BE2C (cell line): ENCODE results near the gene GINS2.

ENCODE experiments used
- DNase-seq: peaks from one replicate; pipeline ENCODE4 v3.0.0-alpha.2; 2020
- H3K27me3 ChIP-seq: fragments of 250-450 bp; sonication (Bioruptor Pico); 2 replicates; pipeline ENCODE4 v1.5.1; 2020; ENCODE audit warnings: mild to moderate bottlenecking
- H3K36me3 ChIP-seq: fragments of 250-450 bp; sonication (Bioruptor Pico); 2 replicates; pipeline ENCODE4 v1.5.1; 2020; ENCODE audit warnings: mild to moderate bottlenecking
- H3K4me1 ChIP-seq: fragments of 250-450 bp; sonication (Bioruptor Pico); 2 replicates; pipeline ENCODE4 v1.5.1; 2020
- H3K4me3 ChIP-seq: 2 replicates; pipeline ENCODE4 v1.5.1; 2011; ENCODE audit warnings: low read depth, low read length
- H3K9me3 ChIP-seq: fragments of 250-450 bp; sonication (Bioruptor Pico); 2 replicates; pipeline ENCODE4 v1.5.1; 2020
- TF ChIP-seq, protein P1 (sequence below): IDR thresholded peaks from 2 replicates; pipeline ENCODE4 v1.5.1; 2012; ENCODE audit warnings: mild to moderate bottlenecking, low read depth, low read length

GINS2 gene

DNA sequence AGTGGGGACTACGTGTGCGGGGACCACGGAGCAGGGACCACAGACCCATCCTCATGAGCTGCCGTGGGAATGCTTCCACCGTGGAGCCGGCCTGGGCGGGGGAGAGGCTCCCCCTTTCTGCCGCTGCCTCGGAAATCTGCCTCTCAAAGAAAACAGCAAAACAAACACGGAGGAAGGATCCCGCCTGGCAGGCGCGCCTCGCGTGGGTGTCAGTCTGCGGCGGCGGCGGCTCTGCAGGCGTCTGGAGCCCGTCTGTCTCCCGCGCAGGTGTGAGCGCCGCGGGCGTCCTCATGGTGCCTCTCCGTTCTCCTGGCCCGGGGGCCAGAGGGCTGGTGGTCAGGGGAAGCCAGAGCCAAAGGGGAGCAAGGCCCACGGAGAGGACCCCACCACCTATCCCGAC lies 48.2 kb downstream of the GINS2 start:
- peaks cover 71% of the 10 kb centered on the region for H3K36me3 ChIP-seq
- no peak overlapping the region for H3K4me3 ChIP-seq
- H3K9me3 ChIP-seq = no peaks in the 10 kb centered on the region
- no peak for DNase-seq
- no peaks in the 10 kb centered on the region for H3K27me3 ChIP-seq
- TF ChIP-seq, protein P1, sequence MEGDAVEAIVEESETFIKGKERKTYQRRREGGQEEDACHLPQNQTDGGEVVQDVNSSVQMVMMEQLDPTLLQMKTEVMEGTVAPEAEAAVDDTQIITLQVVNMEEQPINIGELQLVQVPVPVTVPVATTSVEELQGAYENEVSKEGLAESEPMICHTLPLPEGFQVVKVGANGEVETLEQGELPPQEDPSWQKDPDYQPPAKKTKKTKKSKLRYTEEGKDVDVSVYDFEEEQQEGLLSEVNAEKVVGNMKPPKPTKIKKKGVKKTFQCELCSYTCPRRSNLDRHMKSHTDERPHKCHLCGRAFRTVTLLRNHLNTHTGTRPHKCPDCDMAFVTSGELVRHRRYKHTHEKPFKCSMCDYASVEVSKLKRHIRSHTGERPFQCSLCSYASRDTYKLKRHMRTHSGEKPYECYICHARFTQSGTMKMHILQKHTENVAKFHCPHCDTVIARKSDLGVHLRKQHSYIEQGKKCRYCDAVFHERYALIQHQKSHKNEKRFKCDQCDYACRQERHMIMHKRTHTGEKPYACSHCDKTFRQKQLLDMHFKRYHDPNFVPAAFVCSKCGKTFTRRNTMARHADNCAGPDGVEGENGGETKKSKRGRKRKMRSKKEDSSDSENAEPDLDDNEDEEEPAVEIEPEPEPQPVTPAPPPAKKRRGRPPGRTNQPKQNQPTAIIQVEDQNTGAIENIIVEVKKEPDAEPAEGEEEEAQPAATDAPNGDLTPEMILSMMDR = no peak
- H3K4me1 ChIP-seq = peaks cover 41% of the 10 kb centered on the region

DNA sequence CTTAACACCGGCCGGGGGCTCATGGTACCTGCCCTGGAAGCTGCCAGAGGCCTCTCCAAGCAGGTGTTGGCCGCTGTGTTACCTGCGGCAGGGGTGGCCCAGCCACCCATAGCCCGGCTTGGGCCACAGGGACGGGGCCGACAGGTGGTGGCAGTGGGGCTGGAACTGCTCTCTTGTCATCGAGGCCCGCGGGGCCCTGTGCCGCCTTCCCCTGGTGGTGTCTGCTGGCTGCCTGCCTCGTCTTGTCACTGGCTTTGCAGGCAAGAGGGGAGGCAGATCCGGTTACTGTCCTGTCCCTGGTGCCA lies 48.5 kb downstream of the GINS2 start:
- TF ChIP-seq, protein P1 = no peak
- Histone ChIP-seq H3K36me3 (peaks cover 71% of the 10 kb centered on the region), H3K4me1 (peaks cover 44% of the 10 kb centered on the region), H3K27me3 (no peaks in the 10 kb centered on the region), H3K4me3 (no peak overlapping the region), H3K9me3 (no peaks in the 10 kb centered on the region)
- DNase-seq = no peak

DNA sequence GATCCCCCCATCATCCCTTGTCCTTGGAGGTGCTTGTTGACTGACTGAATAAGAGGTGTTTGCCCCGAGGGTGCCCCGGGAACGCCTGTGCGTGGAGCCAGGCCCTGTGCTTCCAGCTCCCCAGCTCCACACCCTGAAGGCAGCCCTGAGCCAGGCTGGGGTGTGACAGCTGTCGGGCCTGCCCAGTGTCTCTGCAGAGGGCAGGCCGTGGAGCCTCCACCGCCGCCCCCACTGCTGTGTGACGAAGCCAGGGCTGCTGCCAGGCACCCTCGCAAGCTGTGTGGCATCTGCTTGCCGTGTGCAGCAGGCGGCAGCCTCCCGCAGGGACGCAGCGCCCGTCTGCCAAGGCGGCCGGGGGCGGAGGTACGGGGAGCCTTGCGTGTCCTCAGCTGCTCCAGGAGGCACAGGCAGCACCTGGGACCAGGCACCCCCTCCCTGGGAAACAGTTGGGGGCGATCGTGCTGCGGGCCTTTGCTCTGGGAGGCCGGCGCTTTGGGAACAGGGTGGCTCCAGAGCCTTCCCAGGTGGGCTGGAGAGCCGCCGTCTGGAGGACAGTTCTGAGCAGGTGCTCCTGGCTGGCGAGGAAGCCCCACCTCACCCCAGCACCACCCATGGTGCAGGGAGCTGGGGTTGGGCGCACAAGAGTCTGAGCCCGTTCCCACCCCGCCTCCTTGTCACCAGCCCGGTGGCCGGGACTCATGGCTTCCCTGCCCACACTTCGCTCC lies 49.1 kb downstream of the GINS2 start:
- Histone ChIP-seq H3K27me3 (no peaks in the 10 kb centered on the region), H3K36me3 (peaks cover 72% of the 10 kb centered on the region), H3K4me1 (peaks cover 45% of the 10 kb centered on the region), H3K9me3 (no peaks in the 10 kb centered on the region), H3K4me3 (no peak overlapping the region)
- peak; percentile 84 for DNase-seq
- TF ChIP-seq, protein P1 = no peak

DNA sequence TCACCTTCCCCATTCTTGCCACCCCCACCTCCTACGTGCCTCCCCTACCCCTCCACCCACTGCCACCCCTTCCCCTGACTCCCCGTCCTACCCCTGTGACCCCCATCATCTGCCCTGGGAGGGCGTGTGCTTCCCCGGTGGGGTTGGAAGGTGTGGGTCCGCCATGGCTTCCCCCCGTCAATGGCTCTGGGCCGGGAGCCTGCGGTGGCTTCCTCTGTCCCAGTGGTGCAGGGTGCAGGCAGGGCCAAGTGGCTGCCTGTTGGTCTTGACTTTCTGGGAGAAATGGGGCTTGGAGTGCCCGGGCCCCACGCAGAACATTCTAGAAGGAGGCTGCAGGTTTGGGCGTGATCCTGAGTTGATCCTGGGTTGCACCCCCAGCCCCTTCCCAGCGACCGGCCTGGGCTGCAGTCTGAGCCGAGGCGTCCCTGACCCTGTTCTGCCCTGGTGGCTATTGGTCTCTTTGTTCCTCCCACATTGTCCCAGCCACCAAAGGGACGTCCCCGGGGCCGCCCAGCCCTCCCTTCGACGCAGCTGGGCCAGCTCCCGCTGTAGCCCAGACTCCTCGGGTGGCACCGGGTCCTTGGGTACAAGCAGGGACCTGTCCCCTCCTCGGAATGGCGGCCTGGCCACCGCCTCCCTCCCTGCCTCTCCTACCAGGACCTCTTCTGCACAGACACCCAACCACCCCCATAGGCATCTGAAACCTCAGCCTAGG lies 49.9 kb downstream of the GINS2 start:
- TF ChIP-seq, protein P1 = no peak
- no peaks in the 10 kb centered on the region for H3K27me3 ChIP-seq
- DNase-seq = no peak
- H3K4me1 ChIP-seq = peaks cover 45% of the 10 kb centered on the region
- H3K36me3 ChIP-seq = peaks cover 78% of the 10 kb centered on the region
- no peaks in the 10 kb centered on the region for H3K9me3 ChIP-seq
- H3K4me3 ChIP-seq = no peak overlapping the region

DNA sequence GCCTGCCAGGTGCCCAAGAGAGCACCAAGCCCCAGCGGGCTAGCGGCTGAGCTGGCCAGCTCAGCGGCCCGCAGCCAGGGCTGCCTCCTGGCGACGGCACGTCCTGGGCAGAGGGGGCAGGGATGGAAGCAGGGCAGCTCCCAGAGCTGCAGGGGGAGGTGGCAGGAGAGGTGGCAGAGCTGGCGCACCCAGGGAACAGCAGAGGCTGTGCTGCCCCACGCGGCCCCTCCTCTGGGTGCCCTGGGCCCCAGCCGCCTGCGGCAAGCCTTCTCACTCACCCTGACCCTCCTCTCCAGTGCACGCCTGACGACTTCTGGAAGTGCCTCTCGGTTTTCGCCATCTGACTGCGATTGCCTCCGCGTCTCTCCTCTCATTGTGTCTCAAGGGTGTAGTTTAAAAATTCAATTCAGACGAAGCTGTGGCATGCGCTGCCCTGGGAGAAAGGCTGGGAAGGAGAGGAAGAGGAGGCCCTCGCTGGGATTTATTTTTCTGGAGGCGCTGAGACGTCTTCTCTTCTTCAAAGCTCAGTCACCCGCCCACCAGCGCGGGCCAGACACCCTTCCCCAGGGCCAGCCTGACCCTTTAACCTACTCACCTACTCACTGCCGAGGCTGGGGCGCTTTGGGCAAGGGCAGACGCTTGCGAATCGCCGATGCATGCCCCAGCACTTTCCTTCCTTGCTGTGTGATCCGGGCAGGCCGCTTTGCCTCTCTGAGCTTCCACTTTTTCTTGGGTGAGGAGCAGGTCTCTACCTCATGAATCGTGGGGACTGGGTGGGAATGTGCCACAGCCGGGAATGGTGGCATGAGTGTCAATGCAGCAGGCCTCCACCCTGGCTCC lies 50.7 kb downstream of the GINS2 start:
- H3K27me3 ChIP-seq = no peaks in the 10 kb centered on the region
- TF ChIP-seq, protein P1 = no peak
- no peak for DNase-seq
- peaks cover 86% of the 10 kb centered on the region for H3K36me3 ChIP-seq
- no peaks in the 10 kb centered on the region for H3K9me3 ChIP-seq
- no peak overlapping the region for H3K4me3 ChIP-seq
- H3K4me1 ChIP-seq = peaks cover 46% of the 10 kb centered on the region
